Fibroblast of pulmonary artery (primary cell): ENCODE measurements around the gene POLR2J3.
"Not testable (repeated sequence)": the region's sequence is repeated elsewhere in the genome, so short reads cannot be mapped to it uniquely, and the experiment has no call there.

ENCODE experiments used
- DNase-seq: peaks from one replicate; pipeline ENCODE4 v3.0.0-alpha.2; 2010; ENCODE audit warnings: low read depth
- H3K4me3 ChIP-seq: replicated peaks from 2 replicates; pipeline ENCODE4 v1.5.1; 2011; ENCODE audit warnings: low read depth, mild to moderate bottlenecking, control low read depth, low read length, moderate library complexity

Gene POLR2J3

DNA sequence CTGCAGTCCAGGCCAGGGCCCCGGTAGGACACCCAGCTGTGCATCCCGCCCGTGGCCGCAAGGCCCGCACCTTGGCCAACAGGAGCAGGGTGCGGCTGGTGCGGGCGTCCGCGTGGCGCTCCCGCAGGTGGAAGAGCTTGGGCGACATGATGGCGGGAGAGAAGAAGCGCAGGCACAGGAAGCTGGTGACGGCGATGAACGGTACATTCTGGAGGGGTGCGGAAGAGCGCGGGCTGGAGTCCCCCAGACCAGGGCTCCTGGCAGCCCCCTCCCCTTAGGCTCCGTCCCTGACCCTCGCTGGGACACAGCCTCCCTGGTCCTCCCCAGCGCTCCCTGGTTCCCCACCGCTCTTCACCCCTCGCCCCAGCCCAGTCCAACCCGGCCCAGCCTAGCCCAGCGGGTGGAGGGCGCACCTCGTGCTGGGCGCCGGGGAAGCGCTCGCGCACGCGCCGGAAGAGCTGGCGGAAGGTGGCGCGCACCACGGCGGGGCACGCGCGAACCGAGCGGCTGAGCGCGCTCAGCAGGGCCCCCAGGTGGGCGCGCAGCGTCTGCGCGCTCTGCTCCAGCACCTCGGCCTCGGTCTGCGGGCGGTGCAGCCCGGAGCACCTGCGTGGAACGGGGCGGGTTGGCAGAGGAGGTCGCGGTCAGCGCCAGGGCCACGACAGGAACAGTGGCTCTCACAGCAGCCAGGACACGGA, 21.4 kb upstream of the POLR2J3 start:
- not testable (repeated sequence) for H3K4me3 ChIP-seq, DNase-seq

- not testable (repeated sequence) for H3K4me3 ChIP-seq, DNase-seq
These were observed 20.2 kb upstream of the POLR2J3 start for GRCh38 chr7:102592477-102593019.

- not testable (repeated sequence) for H3K4me3 ChIP-seq, DNase-seq
These were observed 17.5 kb upstream of the POLR2J3 start for GRCh38 chr7:102589857-102590256.

- DNase-seq, H3K4me3 ChIP-seq: not testable (repeated sequence)
These were observed 11.1 kb upstream of the POLR2J3 start for GRCh38 chr7:102583495-102583894.

GRCh38 chr7:102581722-102582121, 9.3 kb upstream of the POLR2J3 start:
- not testable (repeated sequence) for DNase-seq, H3K4me3 ChIP-seq

- DNase-seq, result not testable (repeated sequence)
These were observed 6.1 kb upstream of the POLR2J3 start for GRCh38 chr7:102578486-102578885.

DNA sequence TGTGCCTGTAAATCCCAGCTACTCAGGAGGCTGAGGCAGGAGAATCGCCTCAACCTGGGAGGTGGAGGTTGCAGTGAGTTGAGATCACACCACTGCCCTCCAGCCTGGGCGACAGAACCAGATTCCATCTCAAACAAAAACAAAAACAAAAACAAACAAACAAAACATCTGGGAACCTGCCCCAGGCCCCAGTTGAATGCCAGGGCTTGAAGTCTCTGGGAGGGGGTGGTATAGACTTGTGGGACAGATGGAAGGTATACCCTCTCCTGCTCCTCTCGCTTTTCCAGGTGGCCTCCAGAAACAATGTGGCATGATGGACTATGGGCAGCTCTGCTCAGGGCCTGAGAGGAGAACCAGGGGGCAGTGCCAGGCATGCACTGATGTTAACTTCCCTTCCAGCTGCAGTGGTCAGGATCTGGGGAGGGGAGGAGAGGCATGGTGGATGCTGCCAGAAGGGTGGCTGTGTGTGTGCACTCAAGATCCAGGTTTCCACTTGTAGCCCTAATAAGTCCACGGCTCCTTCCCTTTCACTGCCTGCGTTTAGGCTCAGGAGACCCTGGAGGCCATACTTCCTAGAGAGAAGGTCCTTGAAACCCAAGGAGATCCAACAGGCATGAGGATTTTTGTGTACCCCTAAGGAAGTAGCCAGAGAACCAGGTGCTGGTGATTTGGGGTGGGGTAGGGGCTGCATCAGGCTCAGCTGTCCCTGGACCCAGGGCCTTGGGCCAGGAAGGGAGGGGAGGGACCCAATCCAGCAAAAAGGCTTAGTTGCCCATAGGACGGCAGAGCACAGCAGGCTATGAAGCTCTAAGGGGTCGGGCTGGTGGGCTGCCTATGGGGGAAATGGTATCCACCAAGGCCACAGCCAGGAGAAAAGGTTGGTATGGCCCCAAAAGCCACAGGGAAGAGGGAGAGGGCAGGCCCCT, 5.2 kb upstream of the POLR2J3 start:
- not testable (repeated sequence) for H3K4me3 ChIP-seq, DNase-seq

More at GRCh38 chr7:102578486-102578885, 6.1 kb upstream of the POLR2J3 start:
- H3K4me3 ChIP-seq, result not testable (repeated sequence)

DNA sequence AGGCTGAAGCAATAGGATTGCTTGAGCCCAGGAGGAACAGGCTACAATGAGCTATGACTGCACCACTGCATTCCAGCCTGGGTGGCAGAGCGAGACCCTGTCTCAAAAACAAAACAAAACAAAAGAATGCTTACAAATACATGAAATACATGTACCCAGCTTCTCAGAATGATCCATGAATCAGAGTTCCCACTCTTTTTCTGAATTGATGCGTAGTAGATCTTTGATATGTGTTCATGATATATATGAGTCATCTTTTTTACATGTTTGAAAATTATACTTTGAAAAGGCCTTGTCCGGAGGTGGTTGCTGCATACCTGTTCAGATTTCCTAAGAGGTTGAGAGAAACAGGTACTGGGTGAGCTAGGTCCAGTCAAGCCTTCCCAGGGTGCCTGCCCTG, 4.0 kb upstream of the POLR2J3 start:
- not testable (repeated sequence) for DNase-seq, H3K4me3 ChIP-seq

- H3K4me3 ChIP-seq, DNase-seq: not testable (repeated sequence)
These were observed 2.2 kb upstream of the POLR2J3 start for GRCh38 chr7:102574607-102575006.

- not testable (repeated sequence) for H3K4me3 ChIP-seq, DNase-seq
These were observed 3.8 kb downstream of the POLR2J3 start for GRCh38 chr7:102568620-102569019.

DNA sequence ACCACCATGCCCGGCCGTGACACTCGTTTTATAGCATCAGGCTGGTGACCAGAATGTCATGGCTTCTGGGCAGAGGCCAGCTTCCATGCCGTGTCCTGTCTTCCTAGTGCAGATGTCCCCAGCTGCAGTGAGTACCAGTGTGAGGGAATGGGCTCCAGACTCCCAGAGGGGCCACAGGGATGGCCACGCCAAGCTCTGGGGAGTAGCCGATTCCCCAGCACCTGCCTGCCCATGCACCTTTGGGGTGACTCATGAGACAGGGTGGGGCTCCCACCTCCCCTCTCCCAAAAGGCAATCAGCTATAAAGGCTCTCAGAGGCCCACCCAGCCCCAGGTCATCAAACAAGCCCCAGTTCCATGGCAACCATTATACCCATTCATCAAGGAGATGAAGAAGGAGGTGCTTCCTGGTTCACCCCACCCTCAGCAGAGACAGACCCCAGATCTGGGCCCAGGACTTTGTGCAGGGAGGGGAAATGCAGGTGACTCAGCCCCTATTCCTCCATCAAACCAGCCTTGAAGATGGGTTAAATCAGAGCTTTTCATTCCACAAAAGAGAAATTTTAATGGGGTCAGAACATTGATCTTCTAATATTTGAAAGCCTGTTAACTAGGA, 21.5 kb downstream of the POLR2J3 start, which contains the start of gene SPDYE2:
TSS of gene SPDYE2 (plus strand) at position 419 of the 615 bp plus-strand sequence. CDS start 2,030 bp downstream, outside the sequence.
- H3K4me3 ChIP-seq, DNase-seq: not testable (repeated sequence)

- DNase-seq, H3K4me3 ChIP-seq: not testable (repeated sequence)
These were observed 26.0 kb downstream of the POLR2J3 start for GRCh38 chr7:102546353-102546752.

DNA sequence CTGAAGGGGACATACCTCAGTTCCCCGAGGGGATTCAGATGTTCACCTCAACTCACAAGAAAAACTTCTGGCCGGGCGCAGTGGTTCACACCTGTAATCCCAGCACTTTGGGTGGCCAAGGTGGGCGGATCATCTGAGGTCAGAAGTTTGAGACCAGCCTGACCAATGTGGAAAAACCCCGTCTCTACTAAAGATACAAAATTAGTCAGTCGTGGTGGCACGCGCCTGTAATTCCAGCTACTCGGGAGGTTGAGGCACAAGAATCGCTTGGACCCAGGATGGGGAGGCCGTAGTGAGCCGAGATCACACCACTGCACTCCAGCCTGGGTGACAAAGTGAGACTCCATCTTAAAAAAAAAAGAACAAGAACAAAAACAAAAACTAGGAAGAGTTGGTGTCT, 27.1 kb downstream of the POLR2J3 start:
- not testable (repeated sequence) for H3K4me3 ChIP-seq, DNase-seq

DNA sequence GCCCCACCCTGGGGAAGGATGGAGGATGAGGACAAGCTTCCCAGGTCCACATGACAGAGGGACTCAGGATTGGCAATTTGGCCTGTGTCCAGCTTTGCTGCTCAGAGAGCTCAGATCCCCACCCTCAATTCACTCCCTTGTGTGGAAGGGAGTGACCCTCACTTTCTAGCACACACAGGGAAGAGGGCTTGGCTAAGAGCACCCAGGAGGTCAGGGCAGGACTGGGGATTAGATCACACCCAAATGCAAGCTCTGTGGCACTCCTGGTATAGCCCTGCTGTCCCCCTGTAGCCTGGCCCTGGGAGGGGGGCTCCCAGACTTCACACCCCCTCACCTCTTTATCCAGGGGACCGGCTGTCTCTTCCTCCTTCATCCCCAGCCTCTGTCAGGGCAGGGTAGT, 28.0 kb downstream of the POLR2J3 start:
- H3K4me3 ChIP-seq, DNase-seq: not testable (repeated sequence)

- DNase-seq, H3K4me3 ChIP-seq: not testable (repeated sequence)
These were observed 28.8 kb downstream of the POLR2J3 start, which contains the start of gene UPK3BL2 for GRCh38 chr7:102543596-102543995. UPK3BL2 (minus strand) TSS chr7:102543696; CDS start chr7:102543636, 60 bp downstream.

DNA sequence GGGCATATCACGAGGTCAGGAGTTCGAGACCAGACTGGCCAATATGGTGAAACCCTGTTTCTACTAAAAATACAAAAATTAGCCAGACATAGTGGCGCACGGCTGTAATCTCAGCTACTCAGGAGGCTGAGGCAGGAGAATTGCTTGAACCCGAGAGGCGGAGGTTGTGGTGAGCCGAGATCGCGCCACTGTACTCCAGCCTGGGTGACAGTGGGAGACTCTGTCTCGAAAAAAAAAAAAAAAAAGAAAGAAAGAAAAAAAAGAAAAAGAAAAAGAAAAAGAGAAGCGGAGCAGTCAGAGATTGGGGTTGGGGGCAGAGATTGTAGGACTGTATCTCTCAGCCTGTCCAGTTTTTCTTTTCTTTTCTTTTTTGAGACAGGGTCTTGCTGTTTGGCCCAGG, 29.6 kb downstream of the POLR2J3 start:
- not testable (repeated sequence) for H3K4me3 ChIP-seq, DNase-seq

DNA sequence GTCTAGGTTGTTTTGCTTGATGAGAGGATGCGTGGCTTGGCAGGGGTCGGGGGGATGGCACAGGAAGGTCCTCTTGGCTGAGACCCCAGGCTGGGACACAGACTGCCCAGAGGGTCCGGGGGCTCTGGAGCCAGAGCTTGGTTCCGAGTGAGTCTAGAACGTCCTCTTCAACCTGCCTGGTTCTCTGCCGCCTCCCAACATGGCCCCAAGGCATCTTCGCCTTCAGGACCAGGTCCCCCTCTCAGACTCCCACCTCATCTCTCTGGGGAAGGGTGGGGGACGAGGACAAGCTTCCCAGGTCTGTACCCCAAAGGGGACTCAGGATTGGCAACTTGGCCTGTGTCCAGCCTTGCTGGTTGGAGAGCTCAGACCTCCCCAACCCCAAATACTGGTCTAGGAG, 30.3 kb downstream of the POLR2J3 start:
- not testable (repeated sequence) for H3K4me3 ChIP-seq, DNase-seq

DNA sequence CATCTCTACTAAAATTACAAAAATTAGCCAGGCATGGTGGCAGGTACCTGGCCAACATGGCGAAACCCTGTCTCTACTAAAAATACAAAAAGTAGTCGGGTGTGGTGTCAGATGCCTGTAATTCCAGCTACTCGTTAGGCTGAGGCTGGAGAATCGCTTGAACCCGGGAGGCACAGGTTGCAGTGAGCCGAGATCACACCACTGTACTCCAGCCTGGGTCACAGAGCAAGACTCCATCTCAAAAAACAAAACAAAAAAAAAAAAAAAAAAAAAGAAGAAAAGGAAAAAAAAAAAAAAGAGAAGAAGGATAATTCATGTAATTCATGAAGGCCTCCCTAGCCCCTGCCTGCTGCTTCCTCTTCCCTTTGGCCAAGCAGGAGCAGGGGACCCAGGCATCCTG, 31.8 kb downstream of the POLR2J3 start:
- not testable (repeated sequence) for DNase-seq

More for the DNA sequence above, 31.8 kb downstream of the POLR2J3 start:
- H3K4me3 ChIP-seq, result not testable (repeated sequence)
